SK-MEL-5 (cell line): Measurements from ENCODE around the gene UBE2V1. TPM values are rescaled to one million over a fixed set of nuclear protein-coding genes. Genes with fewer than 3 reads are reported as not detected.
"Not testable (repeated sequence)": the region's sequence is repeated elsewhere in the genome, so short reads cannot be mapped to it uniquely, and the experiment has no call there.

Experiments
- DNase-seq: peaks from one replicate; pipeline ENCODE4 v3.0.0-alpha.2; 2016; ENCODE audit warnings: low read depth, low spot score
- in situ Hi-C: cut with HindIII; loops from 2 replicates; pipeline ENCODE4 v1.10.0; 2016; ENCODE audit warnings: low sequenced_read_pairs, high pct_unique_total_duplicates, low pct_unique_long_range_greater_than_20kb
- total RNA-seq: library from RNA; depleted of rRNA; stranded (reverse); fragments of >200 nt; shearing (Covaris generic); gene quantifications from 2 replicates; pipeline ENCODE4 v1.2.3, GENCODE V29; 2014

The UBE2V1 gene
- total RNA-seq, 1 experiment from 2014 or later = 53.1 TPM

GRCh38 chr20:50122763-50123162, 9.8 kb upstream of the UBE2V1 start:
- DNase-seq = no peak
- in situ Hi-C loops = no loop called here

- in situ Hi-C loops = no loop called here
- DNase-seq = peak; percentile 74
These were observed 8.9 kb upstream of the UBE2V1 start for GRCh38 chr20:50121858-50122271.

- in situ Hi-C loops = no loop called here
These were observed 8.2 kb upstream of the UBE2V1 start for GRCh38 chr20:50120935-50121693.

GRCh38 chr20:50118203-50118602, 5.3 kb upstream of the UBE2V1 start:
- no peak for DNase-seq
- in situ Hi-C loops = no loop called here

More at GRCh38 chr20:50120935-50121693, 8.2 kb upstream of the UBE2V1 start:
- DNase-seq = peak; percentile 85

GRCh38 chr20:50116368-50116999, 3.5 kb upstream of the UBE2V1 start:
- no peak for DNase-seq
- in situ Hi-C loops = no loop called here

- in situ Hi-C loops = no loop called here
- DNase-seq = peak; percentile 98
These were observed 2.8 kb upstream of the UBE2V1 start for GRCh38 chr20:50115591-50116367.

GRCh38 chr20:50115041-50115512, 2.1 kb upstream of the UBE2V1 start:
- in situ Hi-C loops = no loop called here
- no peak for DNase-seq

GRCh38 chr20:50113420-50114224, 672 bp upstream of the UBE2V1 start:
- DNase-seq = no peak
- in situ Hi-C loops = no loop called here

- DNase-seq = no peak
- in situ Hi-C loops = no loop called here
These were observed 988 bp downstream of the UBE2V1 start for GRCh38 chr20:50111829-50112495.

GRCh38 chr20:50111120-50111828, 1.7 kb downstream of the UBE2V1 start:
- DNase-seq = no peak
- in situ Hi-C loops = no loop called here

GRCh38 chr20:50110141-50111047, 2.6 kb downstream of the UBE2V1 start:
- no peak for DNase-seq
- in situ Hi-C loops = no loop called here

GRCh38 chr20:50108556-50109235, 4.3 kb downstream of the UBE2V1 start:
- in situ Hi-C loops = no loop called here
- no peak for DNase-seq

- no peak for DNase-seq
- in situ Hi-C loops = no loop called here
These were observed 5.1 kb downstream of the UBE2V1 start for GRCh38 chr20:50107796-50108331.

GRCh38 chr20:50107086-50107660, 5.8 kb downstream of the UBE2V1 start:
- in situ Hi-C loops = no loop called here

GRCh38 chr20:50106669-50107068, 6.3 kb downstream of the UBE2V1 start:
- in situ Hi-C loops, DNase-seq: not testable (repeated sequence)

More at GRCh38 chr20:50107086-50107660, 5.8 kb downstream of the UBE2V1 start:
- DNase-seq = no peak
